Neuronal stem cell (in vitro differentiated cells): ENCODE results near the gene FGD2.
"Not testable (repeated sequence)": the region's sequence is repeated elsewhere in the genome, so short reads cannot be mapped to it uniquely, and the experiment has no call there.

Source experiments
- DNase-seq: peaks from one replicate; pipeline ENCODE4 v3.0.0-alpha.2; 2013; ENCODE audit warnings: low spot score
- H2AFZ ChIP-seq: one replicate; pipeline ENCODE4 v1.6.1; 2013; ENCODE audit warnings: mild to moderate bottlenecking, low read length, inconsistent platforms
- H2AK5ac ChIP-seq: 2 replicates; pipeline ENCODE4 v1.6.1; 2013; ENCODE audit warnings: low read depth, mild to moderate bottlenecking, inconsistent platforms, low read length, moderate library complexity, mixed read lengths
- H2BK120ac ChIP-seq: 2 replicates; pipeline ENCODE4 v1.6.1; 2013; ENCODE audit warnings: low read depth, mild to moderate bottlenecking, inconsistent platforms, low read length, moderate library complexity, mixed read lengths
- H2BK12ac ChIP-seq: one replicate; pipeline ENCODE4 v1.6.1; 2013; ENCODE audit warnings: low read length, inconsistent platforms
- H2BK15ac ChIP-seq: 2 replicates; pipeline ENCODE4 v1.6.1; 2013; ENCODE audit warnings: mild to moderate bottlenecking, low read length, inconsistent platforms, mixed read lengths
- H2BK5ac ChIP-seq: one replicate; pipeline ENCODE4 v1.6.1; 2013; ENCODE audit warnings: inconsistent platforms, mild to moderate bottlenecking, low read length, moderate library complexity
- H3K14ac ChIP-seq: one replicate; pipeline ENCODE4 v1.6.1; 2013; ENCODE audit warnings: low read length, inconsistent platforms
- H3K18ac ChIP-seq: 2 replicates; pipeline ENCODE4 v1.6.1; 2013; ENCODE audit warnings: low read length, inconsistent platforms
- H3K23ac ChIP-seq: 2 replicates; pipeline ENCODE4 v1.6.1; 2013; ENCODE audit warnings: low read depth, mild to moderate bottlenecking, mixed read lengths, low read length, inconsistent platforms; ENCODE audit not compliant: poor library complexity
- H3K27ac ChIP-seq: replicated peaks from 3 replicates; pipeline ENCODE4 v1.5.1; 2013; ENCODE audit warnings: low read length, inconsistent platforms
- H3K27me3 ChIP-seq, 3 experiments: 2 replicates each; pipeline ENCODE4 v1.6.1; 2013; ENCODE audit warnings: low read length in 3 of 3, mild to moderate bottlenecking in 2 of 3, inconsistent platforms in 1 of 3, low read depth in 1 of 3, mixed read lengths in 1 of 3, moderate library complexity in 1 of 3; ENCODE audit not compliant: control insufficient read depth in 3 of 3, insufficient read depth in 3 of 3
- H3K36me3 ChIP-seq, 2 donors: replicated peaks in 1 of 2; 2 replicates each; pipeline ENCODE4 v1.6.1; 2013; ENCODE audit warnings: low read length in 2 of 2; ENCODE audit not compliant: control insufficient read depth in 2 of 2, insufficient read depth in 2 of 2
- H3K4ac ChIP-seq: 2 replicates; pipeline ENCODE4 v1.6.1; 2013; ENCODE audit warnings: inconsistent platforms, mild to moderate bottlenecking, low read length, moderate library complexity
- H3K4me1 ChIP-seq, 2 donors: 1 replicate in 1 of 2; 2 replicates in 1 of 2; pipeline ENCODE4 v1.6.1; 2013; ENCODE audit warnings: low read length in 2 of 2, low read depth in 1 of 2; ENCODE audit not compliant: control insufficient read depth in 2 of 2, insufficient read depth in 1 of 2
- H3K4me2 ChIP-seq: one replicate; pipeline ENCODE4 v1.6.1; 2013; ENCODE audit warnings: mild to moderate bottlenecking, low read length, inconsistent platforms; ENCODE audit not compliant: insufficient read depth, poor library complexity, severe bottlenecking
- H3K4me3 ChIP-seq, 2 donors: 2 replicates each; pipeline ENCODE4 v1.5.1; 2013; ENCODE audit warnings: low read length in 2 of 2, mild to moderate bottlenecking in 2 of 2, inconsistent platforms in 1 of 2, moderate library complexity in 1 of 2
- H3K79me1 ChIP-seq: one replicate; pipeline ENCODE4 v1.6.1; 2013; ENCODE audit warnings: low read depth, mild to moderate bottlenecking, inconsistent platforms, low read length, moderate library complexity
- H3K9ac ChIP-seq: one replicate; pipeline ENCODE4 v1.6.1; 2013; ENCODE audit warnings: mild to moderate bottlenecking, low read depth, low read length, inconsistent platforms; ENCODE audit not compliant: poor library complexity
- H3K9me3 ChIP-seq, 2 donors: replicated peaks in 1 of 2; 2 replicates each; pipeline versions ENCODE3 to v1.6.1; 2013; ENCODE audit warnings: low read length in 2 of 2, mild to moderate bottlenecking in 2 of 2, inconsistent platforms in 1 of 2, low read depth in 1 of 2, mixed read lengths in 1 of 2, moderate library complexity in 1 of 2; ENCODE audit not compliant: control insufficient read depth in 2 of 2, insufficient read depth in 1 of 2
- H4K8ac ChIP-seq: one replicate; pipeline ENCODE4 v1.6.1; 2013; ENCODE audit warnings: low read depth, mild to moderate bottlenecking, inconsistent platforms, low read length, moderate library complexity
- H4K91ac ChIP-seq: one replicate; pipeline ENCODE4 v1.6.1; 2013; ENCODE audit warnings: low read length, low read depth, mild to moderate bottlenecking, inconsistent platforms; ENCODE audit not compliant: poor library complexity
- WGBS, 2 donors: extraction: QIAGEN DNeasy Blood & Tissue Kit; methylation state at CpG; one replicate each; pipeline ENCODE4 v1.1.7; 2013; ENCODE audit warnings: missing lambda C conversion rate in 2 of 2, mixed read lengths in 1 of 2; ENCODE audit not compliant: insufficient read length in 2 of 2, insufficient replicate concordance in 1 of 2; ENCODE audit errors: extremely low coverage in 2 of 2; 5-methylcytosine and 5-hydroxymethylcytosine counted together

FGD2 gene

GRCh38 chr6:36986704-36987047 is 18.8 kb upstream of the FGD2 start:
- Histone ChIP-seq H3K79me1 (peaks cover 1% of the 10 kb centered on the region), H3K4me2 (peak overlapping the region; percentile 95), H3K27ac (peak overlapping the region; percentile 61), H3K36me3 (peaks cover 0 to 20% of the 10 kb centered on the region in 2 donors), H3K9me3 (no peaks in the 10 kb centered on the region), H3K14ac (peak overlapping the region; percentile 78), H3K18ac (peak overlapping the region; percentile 97), H2AK5ac (peak overlapping the region; percentile 42), H4K91ac (no peak overlapping the region), H2BK120ac (no peak overlapping the region), H4K8ac (no peak overlapping the region), H3K27me3 (no peaks in the 10 kb centered on the region), H3K4me3 (peak overlapping the region; percentile 98), H3K4me1 (peaks cover 6 to 11% of the 10 kb centered on the region in 2 donors), H3K9ac (peak overlapping the region; percentile 88), H2BK5ac (peak overlapping the region; percentile 93), H2BK15ac (peak overlapping the region; percentile 12), H3K4ac (no peak overlapping the region), H2BK12ac (no peak overlapping the region), H2AFZ (peak overlapping the region; percentile 98), H3K23ac (peak overlapping the region; percentile 90)
- DNase-seq: no peak
- WGBS, 2 donors: no CpG with 5 or more reads among the region's 8 CpGs

DNA sequence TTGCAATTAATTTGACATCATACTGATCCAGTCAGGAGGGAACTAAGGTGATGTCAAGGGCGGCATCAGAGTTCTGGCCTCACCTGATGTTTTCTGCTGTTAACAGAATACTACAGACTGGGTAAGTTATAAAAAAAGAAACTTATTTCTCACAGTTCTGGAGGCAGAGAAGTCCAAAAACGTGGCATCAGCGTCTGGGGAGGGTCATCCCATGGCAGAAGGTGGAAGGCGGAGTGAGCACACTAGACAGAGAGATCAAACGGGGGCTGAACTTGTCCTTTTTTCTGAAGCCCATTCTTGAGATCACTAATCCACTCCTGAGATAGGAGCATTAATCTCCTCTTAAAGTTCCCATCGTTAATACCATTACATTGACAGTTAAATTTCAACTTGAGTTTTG is 16.2 kb upstream of the FGD2 start:
- H3K4me3 ChIP-seq: no peak overlapping the region
- WGBS, 2 donors: no CpG with 5 or more reads among the region's 6 CpGs
- peaks cover 1% of the 10 kb centered on the region for H3K79me1 ChIP-seq

GRCh38 chr6:36990401-36990800 is 15.1 kb upstream of the FGD2 start:
- WGBS, 2 donors: no CpG with 5 or more reads among the region's 2 CpGs
- H3K18ac ChIP-seq, H2BK5ac ChIP-seq, H3K14ac ChIP-seq, H3K9ac ChIP-seq, H3K23ac ChIP-seq, DNase-seq, H2BK12ac ChIP-seq, H3K4me2 ChIP-seq, H3K36me3 ChIP-seq, H3K4me1 ChIP-seq, H2AFZ ChIP-seq, H3K27me3 ChIP-seq, H2AK5ac ChIP-seq, H3K9me3 ChIP-seq, H3K27ac ChIP-seq, H4K8ac ChIP-seq, H2BK15ac ChIP-seq, H4K91ac ChIP-seq, H3K4me3 ChIP-seq, H3K4ac ChIP-seq, H3K79me1 ChIP-seq, H2BK120ac ChIP-seq: not testable (repeated sequence)

More for the DNA sequence above, 16.2 kb upstream of the FGD2 start:
- Histone ChIP-seq H3K27me3 (no peaks in the 10 kb centered on the region), H4K91ac (no peak overlapping the region), H3K27ac (no peak overlapping the region), H3K23ac (no peak overlapping the region), H3K9me3 (no peaks in the 10 kb centered on the region), H3K4ac (no peak overlapping the region), H3K14ac (no peak overlapping the region), H3K9ac (no peak overlapping the region), H3K4me1 (peaks cover 6 to 9% of the 10 kb centered on the region in 2 donors), H2BK120ac (no peak overlapping the region), H2AFZ (no peak overlapping the region), H3K4me2 (no peak overlapping the region), H3K18ac (no peak overlapping the region), H2BK12ac (no peak overlapping the region), H3K36me3 (no peaks in the 10 kb centered on the region), H4K8ac (no peak overlapping the region), H2AK5ac (no peak overlapping the region), H2BK5ac (no peak overlapping the region), H2BK15ac (no peak overlapping the region)
- no peak for DNase-seq

DNA sequence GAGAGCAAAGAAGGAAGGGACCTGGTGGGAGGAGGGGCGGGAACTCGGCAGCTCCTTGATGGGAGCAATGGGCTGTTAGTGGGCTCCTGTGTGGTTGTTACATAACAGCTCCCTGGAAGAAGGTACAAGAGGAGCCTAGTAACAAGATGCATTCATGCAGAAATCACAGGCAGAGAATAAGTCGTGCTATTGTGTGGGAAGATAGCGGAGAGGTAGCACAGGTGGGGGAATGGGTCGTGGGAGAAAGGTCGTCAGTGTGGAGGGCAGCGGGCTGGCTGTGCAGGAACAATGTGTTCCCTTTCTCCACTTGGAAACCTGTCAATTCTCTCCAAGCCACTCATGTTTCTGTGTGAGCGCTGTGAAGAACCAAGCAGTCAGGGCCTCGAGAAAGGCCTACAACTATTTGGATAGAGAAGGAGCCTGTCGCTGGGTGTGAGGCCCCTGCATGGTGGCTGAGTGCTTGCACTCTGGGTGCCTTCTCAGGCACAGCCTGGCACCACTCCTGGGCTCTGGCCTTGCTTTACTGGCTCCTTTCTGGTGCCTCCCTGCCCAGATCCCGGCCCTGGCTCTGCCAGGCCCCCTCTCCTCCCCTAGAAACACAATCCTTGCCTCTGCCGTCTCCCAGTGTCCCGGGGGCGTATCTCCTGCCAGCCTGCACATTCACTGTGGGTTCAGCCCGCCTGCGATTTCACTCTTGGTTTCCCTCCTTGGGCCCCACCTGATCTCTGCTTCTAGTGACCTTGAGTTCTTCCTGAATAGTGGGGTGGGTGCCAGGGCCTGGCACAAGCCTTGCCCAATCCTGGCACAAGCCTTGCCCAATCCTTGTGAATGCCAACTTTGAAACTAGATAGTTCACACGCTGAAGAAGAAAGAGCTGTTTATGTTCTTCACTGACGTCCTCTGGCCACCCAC is 7.4 kb upstream of the FGD2 start:
- Histone ChIP-seq H3K4me1 (peaks cover 23 to 25% of the 10 kb centered on the region in 2 donors), H3K4me3 (no peak overlapping the region), H3K23ac (no peak overlapping the region), H3K79me1 (no peaks in the 10 kb centered on the region), H2BK5ac (peak overlapping the region; percentile 63), H2BK120ac (peak overlapping the region; percentile 9), H3K18ac (peak overlapping the region; percentile 86), H3K9me3 (no peaks in the 10 kb centered on the region), H3K14ac (no peak overlapping the region), H4K91ac (peak overlapping the region; percentile 87), H3K27me3 (peaks cover 0 to 9% (median 0%) of the 10 kb centered on the region in 3 experiments), H2BK12ac (peak overlapping the region; percentile 80), H2AFZ (peak overlapping the region; percentile 91), H3K4ac (peak overlapping the region; percentile 80), H3K36me3 (no peaks in the 10 kb centered on the region), H3K27ac (peak overlapping the region; percentile 33), H3K4me2 (no peak overlapping the region), H3K9ac (peak overlapping the region; percentile 53), H2BK15ac (peak overlapping the region; percentile 60), H4K8ac (no peak overlapping the region), H2AK5ac (peak overlapping the region; percentile 48)
- no peak for DNase-seq
- WGBS, 2 donors: no CpG with 5 or more reads among the region's 18 CpGs
